NCI-H526 treated with DMSO at 0.1 percent for 48 hours (cell line): ENCODE results near the gene COBL.

Experiments
- DNase-seq: peaks from one replicate; lab custom pipeline; 2025; lab: John Stamatoyannopoulos, UW

COBL gene

GRCh38 chr7:51118628-51119027, 198.0 kb downstream of the COBL start:
- no peak for DNase-seq

- DNase-seq, result no peak
Observed at GRCh38 chr7:51114501-51114900, 202.1 kb downstream of the COBL start.

- no peak for DNase-seq
Observed at GRCh38 chr7:51113962-51114361, 202.6 kb downstream of the COBL start.

GRCh38 chr7:51113560-51113959, 203.0 kb downstream of the COBL start:
- DNase-seq, result no peak

GRCh38 chr7:51111241-51111940, 205.2 kb downstream of the COBL start:
- DNase-seq, result no peak

GRCh38 chr7:51108134-51108533, 208.5 kb downstream of the COBL start:
- no peak for DNase-seq

- no peak for DNase-seq
Observed at GRCh38 chr7:51104278-51104677, 212.3 kb downstream of the COBL start.

GRCh38 chr7:51103718-51104117, 212.9 kb downstream of the COBL start:
- DNase-seq, result no peak

- no peak for DNase-seq
Observed at GRCh38 chr7:51102828-51103227, 213.8 kb downstream of the COBL start.

GRCh38 chr7:51101111-51101757, 215.4 kb downstream of the COBL start:
- no peak for DNase-seq

- no peak for DNase-seq
Observed at GRCh38 chr7:51090411-51090810, 226.2 kb downstream of the COBL start.

- no peak for DNase-seq
Observed at GRCh38 chr7:51085034-51085692, 231.4 kb downstream of the COBL start.

GRCh38 chr7:51084121-51084520, 232.5 kb downstream of the COBL start:
- DNase-seq, result no peak

GRCh38 chr7:51082940-51083533, 233.6 kb downstream of the COBL start:
- DNase-seq, result no peak

GRCh38 chr7:51082096-51082840, 234.3 kb downstream of the COBL start:
- no peak for DNase-seq

GRCh38 chr7:51081270-51081890, 235.2 kb downstream of the COBL start:
- DNase-seq, result no peak

GRCh38 chr7:51080622-51081269, 235.9 kb downstream of the COBL start:
- DNase-seq, result no peak

GRCh38 chr7:51080216-51080615, 236.4 kb downstream of the COBL start:
- DNase-seq, result no peak

GRCh38 chr7:51079494-51079893, 237.1 kb downstream of the COBL start:
- DNase-seq, result peak; percentile 3

GRCh38 chr7:51078653-51079052, 238.0 kb downstream of the COBL start:
- DNase-seq, result no peak

- no peak for DNase-seq
Observed at GRCh38 chr7:51077987-51078370, 238.6 kb downstream of the COBL start.
